GM12891 (cell line): ENCODE data around the gene DUSP22.

ENCODE experiments used
- POLR2A ChIP-seq: IDR thresholded peaks from 2 replicates; pipeline ENCODE4 v1.6.1; 2011; ENCODE audit warnings: low read depth, low read length, control low read depth
- POLR2AphosphoS5 ChIP-seq: IDR thresholded peaks from 2 replicates; pipeline ENCODE4 v1.6.1; 2011; ENCODE audit warnings: low read depth, low read length, control low read depth
- SPI1 ChIP-seq: IDR thresholded peaks from 2 replicates; pipeline ENCODE4 v1.6.1; 2011; ENCODE audit warnings: low read depth, low read length, control low read depth
- TAF1 ChIP-seq: IDR thresholded peaks from 2 replicates; pipeline ENCODE4 v1.6.1; 2011; ENCODE audit warnings: low read depth, low read length, control low read depth

DNA sequence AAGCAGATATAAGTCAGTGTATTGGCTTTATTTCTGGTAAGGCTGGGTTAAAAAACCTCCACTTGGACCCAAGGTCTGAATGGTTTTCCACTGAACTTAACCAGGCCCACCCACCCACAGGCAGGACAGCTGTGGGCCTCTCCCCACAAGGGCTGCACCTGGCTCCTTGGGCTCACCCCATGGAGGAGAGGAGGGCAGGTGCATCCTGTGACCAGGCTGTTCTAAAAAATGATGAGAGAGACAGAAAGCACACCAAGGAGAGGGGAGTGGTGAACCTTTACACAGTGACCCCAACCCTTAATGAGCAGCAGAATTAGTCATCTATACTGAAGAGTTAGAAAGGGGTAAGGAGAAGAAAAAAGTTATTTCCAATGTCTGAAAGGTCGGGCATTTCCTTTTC is 34.5 kb upstream of the DUSP22 start:
- TF ChIP-seq POLR2AphosphoS5 (no peak), SPI1 (no peak), POLR2A (no peak), TAF1 (no peak)
